Tibial artery (tissue), 4 donors: ENCODE measurements around the gene TAF6.

ENCODE experiments used
- DNase-seq, 2 donors: peaks; one replicate each; pipeline ENCODE4 v3.0.0-alpha.2; 2019
- H3K27ac ChIP-seq, 2 donors: fragments of 200-600 bp; sonication (generic) in 1 of 2; 1 replicate in 1 of 2; 2 replicates in 1 of 2; pipeline ENCODE4 v1.5.1; 2018 to 2019; ENCODE audit warnings: mild to moderate bottlenecking in 1 of 2
- H3K27me3 ChIP-seq, 2 donors: fragments of 200-600 bp; sonication (generic) in 1 of 2; one replicate each; pipeline versions ENCODE4 v1.5.1 to v1.6.0; 2016 to 2019
- H3K36me3 ChIP-seq, 3 donors: fragments of 200-600 bp; sonication (generic) in 2 of 3; one replicate each; pipeline ENCODE4 v1.5.1; 2016 to 2019; ENCODE audit warnings: mild to moderate bottlenecking in 2 of 3
- H3K4me1 ChIP-seq, 4 donors: fragments of 200-600 bp; sonication (generic) in 2 of 4; 1 replicate in 3 of 4; 2 replicates in 1 of 4; pipeline ENCODE4 v1.5.1; 2016 to 2019
- H3K4me3 ChIP-seq, 2 donors: fragments of 200-600 bp; sonication (generic) in 1 of 2; 1 replicate in 1 of 2; 2 replicates in 1 of 2; pipeline ENCODE4 v1.5.1; 2018 to 2019; ENCODE audit warnings: mild to moderate bottlenecking in 2 of 2
- H3K9me3 ChIP-seq, 3 donors: fragments of 200-600 bp; sonication (generic) in 1 of 3; one replicate each; pipeline ENCODE4 v1.5.1; 2016 to 2019
- intact Hi-C: fragments of 100-400 bp; cut with DNase I; formaldehyde crosslinking; loops from one replicate; pipeline ENCODE4 v1.15.0; 2023; ENCODE audit warnings: low total_unique reads
- TF ChIP-seq, protein P1 (sequence below), 2 experiments: fragments of 200-600 bp in 1 of 2; fragments of 450-650 bp in 1 of 2; IDR thresholded peaks; one replicate each; pipeline ENCODE4 v1.5.1; 2017 to 2019; ENCODE audit warnings: antibody characterized with exemption in 2 of 2, mild to moderate bottlenecking in 1 of 2, moderate library complexity in 1 of 2

TAF6 gene

DNA sequence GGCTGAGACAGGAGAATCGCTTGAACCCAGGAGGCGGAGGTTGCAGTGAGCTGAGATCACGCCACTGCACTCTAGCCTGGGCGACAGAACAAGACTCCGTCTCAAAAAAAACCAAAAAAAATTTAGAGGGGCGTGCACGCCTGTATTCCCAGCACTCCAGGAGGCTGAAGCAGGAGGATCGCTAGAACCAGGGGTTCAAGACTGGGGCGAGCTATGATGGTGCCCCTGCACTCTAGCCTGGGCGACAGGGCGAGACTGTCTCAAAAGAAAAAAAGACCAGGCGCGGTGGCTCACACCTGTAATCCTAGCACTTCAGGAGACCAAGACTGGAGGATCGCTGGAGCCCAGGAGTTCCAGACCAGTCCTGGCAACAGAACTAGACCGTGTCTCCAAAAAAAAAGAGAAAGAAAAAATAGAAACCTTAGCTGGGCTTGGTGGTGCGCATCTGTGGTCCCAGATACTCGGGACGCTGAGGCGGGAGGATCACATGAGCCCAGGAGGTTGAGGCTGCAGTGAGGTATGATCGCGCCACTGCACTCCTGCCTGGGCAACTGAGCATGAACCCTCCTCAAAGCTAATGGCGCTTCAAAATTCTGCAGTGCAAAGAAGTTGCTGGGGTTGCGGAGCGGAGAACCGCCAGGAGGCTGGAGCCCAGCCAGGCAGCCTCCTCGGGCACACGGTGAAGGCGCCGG lies 7.2 kb upstream of the TAF6 start:
- peaks cover 0 to 35% (median 14%) of the 10 kb centered on the region in 4 donors for H3K4me1 ChIP-seq
- H3K36me3 ChIP-seq: peaks cover 0 to 27% (median 4%) of the 10 kb centered on the region in 3 donors
- no peaks in the 10 kb centered on the region for H3K27me3 ChIP-seq
- H3K27ac ChIP-seq: peak overlapping the region; percentile 82 to 87
- H3K4me3 ChIP-seq: peak overlapping the region; percentile 68 to 88
- no peak for DNase-seq
- H3K9me3 ChIP-seq: no peaks in the 10 kb centered on the region
- intact Hi-C loops: loop anchor here (2.0 kb wide), 1 partner anchor 26 kb away; the partner anchor contains the start of genes AP4M1 and MCM7
- TF ChIP-seq, protein P1, sequence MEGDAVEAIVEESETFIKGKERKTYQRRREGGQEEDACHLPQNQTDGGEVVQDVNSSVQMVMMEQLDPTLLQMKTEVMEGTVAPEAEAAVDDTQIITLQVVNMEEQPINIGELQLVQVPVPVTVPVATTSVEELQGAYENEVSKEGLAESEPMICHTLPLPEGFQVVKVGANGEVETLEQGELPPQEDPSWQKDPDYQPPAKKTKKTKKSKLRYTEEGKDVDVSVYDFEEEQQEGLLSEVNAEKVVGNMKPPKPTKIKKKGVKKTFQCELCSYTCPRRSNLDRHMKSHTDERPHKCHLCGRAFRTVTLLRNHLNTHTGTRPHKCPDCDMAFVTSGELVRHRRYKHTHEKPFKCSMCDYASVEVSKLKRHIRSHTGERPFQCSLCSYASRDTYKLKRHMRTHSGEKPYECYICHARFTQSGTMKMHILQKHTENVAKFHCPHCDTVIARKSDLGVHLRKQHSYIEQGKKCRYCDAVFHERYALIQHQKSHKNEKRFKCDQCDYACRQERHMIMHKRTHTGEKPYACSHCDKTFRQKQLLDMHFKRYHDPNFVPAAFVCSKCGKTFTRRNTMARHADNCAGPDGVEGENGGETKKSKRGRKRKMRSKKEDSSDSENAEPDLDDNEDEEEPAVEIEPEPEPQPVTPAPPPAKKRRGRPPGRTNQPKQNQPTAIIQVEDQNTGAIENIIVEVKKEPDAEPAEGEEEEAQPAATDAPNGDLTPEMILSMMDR (IDR thresholded peaks at IDR 0.05): peak in 1 of 2 experiments; percentile 16

GRCh38 chr7:100124301-100125230 lies 5.4 kb upstream of the TAF6 start:
- H3K27ac ChIP-seq: no peak overlapping the region
- no peaks in the 10 kb centered on the region for H3K9me3 ChIP-seq
- peaks cover 0 to 37% (median 18%) of the 10 kb centered on the region in 4 donors for H3K4me1 ChIP-seq
- no peaks in the 10 kb centered on the region for H3K27me3 ChIP-seq
- TF ChIP-seq, protein P1 (IDR thresholded peaks at IDR 0.05): no peak
- intact Hi-C loops: no loop called here
- no peak for DNase-seq
- peaks cover 0 to 27% (median 4%) of the 10 kb centered on the region in 3 donors for H3K36me3 ChIP-seq
- H3K4me3 ChIP-seq: no peak overlapping the region

DNA sequence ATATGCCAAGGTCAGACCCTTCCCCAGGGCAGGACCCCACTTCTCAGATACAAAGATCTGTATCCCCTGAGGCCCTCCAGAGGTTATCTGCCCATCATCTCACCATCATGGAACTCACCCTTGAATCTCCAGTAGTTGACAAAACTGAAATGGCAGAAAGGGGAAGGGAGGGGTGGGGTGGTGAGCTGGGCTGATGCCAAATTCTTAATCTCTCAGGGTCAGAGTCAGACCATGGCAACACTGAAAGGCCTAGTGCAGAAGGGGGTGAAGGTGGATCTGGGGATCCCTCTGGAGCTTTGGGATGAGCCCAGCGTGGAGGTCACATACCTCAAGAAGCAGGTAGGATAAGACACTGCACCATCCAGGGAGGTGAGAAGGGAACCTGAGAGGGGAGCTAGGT lies 3.4 kb upstream of the TAF6 start:
- Histone ChIP-seq H3K4me1 (peaks cover 0 to 40% (median 21%) of the 10 kb centered on the region in 4 donors), H3K36me3 (peaks cover 0 to 27% (median 4%) of the 10 kb centered on the region in 3 donors), H3K9me3 (no peaks in the 10 kb centered on the region), H3K27ac (no peak overlapping the region), H3K27me3 (no peaks in the 10 kb centered on the region), H3K4me3 (no peak overlapping the region)
- TF ChIP-seq, protein P1 (IDR thresholded peaks at IDR 0.05): no peak
- intact Hi-C loops: no loop called here
- DNase-seq: no peak

GRCh38 chr7:100122067-100122466 lies 2.9 kb upstream of the TAF6 start:
- Histone ChIP-seq H3K4me3 (no peak overlapping the region), H3K27ac (no peak overlapping the region), H3K36me3 (peaks cover 0 to 27% (median 4%) of the 10 kb centered on the region in 3 donors), H3K27me3 (no peaks in the 10 kb centered on the region), H3K4me1 (peaks cover 0 to 39% (median 21%) of the 10 kb centered on the region in 4 donors), H3K9me3 (no peaks in the 10 kb centered on the region)
- DNase-seq: no peak
- TF ChIP-seq, protein P1 (IDR thresholded peaks at IDR 0.05): no peak
- intact Hi-C loops: no loop called here

GRCh38 chr7:100120733-100121036 lies 1.5 kb upstream of the TAF6 start:
- H3K36me3 ChIP-seq: peaks cover 0 to 27% (median 4%) of the 10 kb centered on the region in 3 donors
- intact Hi-C loops: no loop called here
- H3K4me3 ChIP-seq: peak overlapping the region; percentile 67 to 72
- H3K27me3 ChIP-seq: no peaks in the 10 kb centered on the region
- no peak for DNase-seq
- H3K27ac ChIP-seq: peak overlapping the region; percentile 83 to 84
- peaks cover 0 to 30% (median 17%) of the 10 kb centered on the region in 4 donors for H3K4me1 ChIP-seq
- TF ChIP-seq, protein P1 (IDR thresholded peaks at IDR 0.05): no peak
- H3K9me3 ChIP-seq: no peaks in the 10 kb centered on the region
